Colonic mucosa (tissue), 4 donors: ENCODE data around the gene SPATS2L. TPM values are rescaled to one million over a fixed set of nuclear protein-coding genes. Genes with fewer than 3 reads are reported as not detected.

Source experiments
- DNase-seq: peaks from one replicate; pipeline ENCODE4 v3.0.0-alpha.2; 2020
- H3K27ac ChIP-seq: fragments of 200-600 bp; one replicate; pipeline ENCODE4 v1.8.0; 2021
- H3K27me3 ChIP-seq: fragments of 200-600 bp; one replicate; pipeline ENCODE4 v1.8.0; 2021
- H3K36me3 ChIP-seq: fragments of 200-600 bp; one replicate; pipeline ENCODE4 v1.8.0; 2021
- H3K4me1 ChIP-seq: fragments of 200-600 bp; one replicate; pipeline ENCODE4 v1.8.0; 2021; ENCODE audit warnings: mild to moderate bottlenecking
- H3K4me3 ChIP-seq: fragments of 200-600 bp; one replicate; pipeline ENCODE4 v1.8.0; 2021
- H3K9ac ChIP-seq, 2 donors: one replicate each; pipeline ENCODE4 v1.7.0; 2013; ENCODE audit warnings: control low read depth in 2 of 2, low read depth in 2 of 2, low read length in 2 of 2
- H3K9me3 ChIP-seq: fragments of 200-600 bp; one replicate; pipeline ENCODE4 v1.8.0; 2021
- CTCF ChIP-seq: fragments of 200-600 bp; IDR thresholded peaks from one replicate; pipeline ENCODE4 v1.8.0; 2022; ENCODE audit warnings: antibody characterized with exemption, mild to moderate bottlenecking
- intact Hi-C: fragments of 100-400 bp; cut with DNase I; formaldehyde crosslinking; loops from one replicate; pipeline ENCODE4 v1.14.1; 2022
- total RNA-seq, 2 donors: library from RNA; stranded (reverse); fragmentation: NEBNext Ultra II Directional in 1 of 2; extraction: Animal tissue kit (Norgen Biotek cat#: 25700) in 1 of 2; gene quantifications; one replicate each; pipeline ENCODE4 v1.2.1, GENCODE V29; 2021
- donor health status: healthy.
- donor health status: DM: no; HTN: no; CAD: no.
- donor health status: DM: no; HTN: no; CAD: no.

SPATS2L gene
- total RNA-seq, 2 donors from 2014 or later, result 151 to 187 TPM

- H3K9me3 ChIP-seq, result no peaks in the 10 kb centered on the region
- no peaks in the 10 kb centered on the region for H3K36me3 ChIP-seq
- intact Hi-C loops, result no loop called here
- no peak overlapping the region for H3K4me3 ChIP-seq
- H3K27me3 ChIP-seq, result no peaks in the 10 kb centered on the region
- H3K9ac ChIP-seq, result no peak overlapping the region
- no peak for TF ChIP-seq CTCF
- H3K4me1 ChIP-seq, result no peaks in the 10 kb centered on the region
- H3K27ac ChIP-seq, result no peak overlapping the region
- DNase-seq, result no peak
Observed at GRCh38 chr2:200444530-200444929, 138.0 kb downstream of the SPATS2L start.

GRCh38 chr2:200445284-200445683 lies 138.8 kb downstream of the SPATS2L start:
- Histone ChIP-seq H3K9me3 (no peaks in the 10 kb centered on the region), H3K9ac (no peak overlapping the region), H3K27me3 (no peaks in the 10 kb centered on the region), H3K27ac (no peak overlapping the region), H3K4me3 (no peak overlapping the region), H3K36me3 (no peaks in the 10 kb centered on the region), H3K4me1 (no peaks in the 10 kb centered on the region)
- TF ChIP-seq CTCF, result no peak
- intact Hi-C loops, result no loop called here
- DNase-seq, result no peak

- intact Hi-C loops, result no loop called here
- H3K36me3 ChIP-seq, result no peaks in the 10 kb centered on the region
- H3K27ac ChIP-seq, result no peak overlapping the region
- TF ChIP-seq CTCF, result no peak
- no peaks in the 10 kb centered on the region for H3K9me3 ChIP-seq
- no peak overlapping the region for H3K4me3 ChIP-seq
- no peak for DNase-seq
- H3K4me1 ChIP-seq, result no peaks in the 10 kb centered on the region
- H3K27me3 ChIP-seq, result no peaks in the 10 kb centered on the region
- no peak overlapping the region for H3K9ac ChIP-seq
Observed at GRCh38 chr2:200446612-200447011, 140.1 kb downstream of the SPATS2L start.

- Histone ChIP-seq H3K36me3 (no peaks in the 10 kb centered on the region), H3K9ac (no peak overlapping the region), H3K27me3 (no peaks in the 10 kb centered on the region), H3K27ac (no peak overlapping the region), H3K4me3 (no peak overlapping the region), H3K4me1 (no peaks in the 10 kb centered on the region), H3K9me3 (no peaks in the 10 kb centered on the region)
- no peak for TF ChIP-seq CTCF
- intact Hi-C loops, result no loop called here
- no peak for DNase-seq
Observed at GRCh38 chr2:200447139-200447855, 140.8 kb downstream of the SPATS2L start.

- intact Hi-C loops, result no loop called here
Observed at GRCh38 chr2:200448455-200448854, 142.0 kb downstream of the SPATS2L start.

More at GRCh38 chr2:200448455-200448854, 142.0 kb downstream of the SPATS2L start:
- no peak for TF ChIP-seq CTCF
- H3K27me3 ChIP-seq, result no peaks in the 10 kb centered on the region
- no peaks in the 10 kb centered on the region for H3K36me3 ChIP-seq
- H3K9me3 ChIP-seq, result no peaks in the 10 kb centered on the region
- H3K4me3 ChIP-seq, result no peak overlapping the region
- no peaks in the 10 kb centered on the region for H3K4me1 ChIP-seq
- DNase-seq, result no peak
- H3K9ac ChIP-seq, result no peak overlapping the region
- no peak overlapping the region for H3K27ac ChIP-seq
